K562 (cell line): ENCODE data around the gene IRS2.

Experiments
- CBX8 ChIP-seq: fragments of 200-600 bp; sonication (generic); IDR thresholded peaks from 2 replicates; pipeline ENCODE4 v1.6.1; 2012; ENCODE audit warnings: borderline replicate concordance, mixed run types, low read depth, mild to moderate bottlenecking, moderate library complexity, mixed read lengths, low read length, control low read depth, inconsistent platforms; ENCODE audit not compliant: poor library complexity, severe bottlenecking; ENCODE audit errors: extremely low read depth
- CTCF ChIP-seq, 3 experiments: IDR thresholded peaks in 2 of 3; conservative IDR thresholded peaks in 1 of 3; 2 replicates each; pipeline ENCODE4 v1.5.1; 2011 to 2012; ENCODE audit warnings: low read length in 3 of 3, mild to moderate bottlenecking in 3 of 3, control low read depth in 2 of 3, improper control_type of control experiment in 1 of 3, inconsistent platforms in 1 of 3, low read depth in 1 of 3, mixed read lengths in 1 of 3, moderate library complexity in 1 of 3; ENCODE audit not compliant: insufficient read depth in 2 of 3
- ETV5 ChIP-seq: sonication (generic); formaldehyde crosslinking; IDR thresholded peaks from 2 replicates; pipeline ENCODE4 v1.4.0; 2020; ENCODE audit warnings: low read depth, mild to moderate bottlenecking, missing genetic modification reagents
- FOXA1 ChIP-seq: fragments of 450-650 bp; IDR thresholded peaks from 2 replicates; pipeline ENCODE4 v1.6.1; 2016; ENCODE audit warnings: mild to moderate bottlenecking, borderline replicate concordance
- FOXK1 ChIP-seq: sonication (generic); formaldehyde crosslinking; IDR thresholded peaks from 2 replicates; pipeline ENCODE4 v1.8.0; 2022; ENCODE audit warnings: missing genetic modification reagents, mild to moderate bottlenecking, borderline replicate concordance
- POLR3A ChIP-seq: IDR thresholded peaks from 2 replicates; pipeline ENCODE4 v1.6.1; 2011; ENCODE audit warnings: borderline replicate concordance, mild to moderate bottlenecking, moderate library complexity; ENCODE audit not compliant: insufficient read length, insufficient read depth; ENCODE audit errors: extremely low read depth
- RBM15 ChIP-seq: fragments of 200-400 bp; formaldehyde crosslinking; IDR thresholded peaks from 2 replicates; pipeline ENCODE4 v1.6.1; 2018; ENCODE audit warnings: mild to moderate bottlenecking, low read length, moderate library complexity; ENCODE audit not compliant: insufficient read depth
- SREBF1 ChIP-seq: fragments of 150-350 bp; IDR thresholded peaks from 2 replicates; pipeline ENCODE4 v1.6.1; 2014; ENCODE audit warnings: antibody characterized with exemption, low read depth, low read length, borderline replicate concordance
- TAF1 ChIP-seq: IDR thresholded peaks from 2 replicates; pipeline ENCODE4 v1.6.1; 2011; ENCODE audit warnings: mild to moderate bottlenecking, low read length, moderate library complexity; ENCODE audit not compliant: insufficient read depth, control insufficient read depth, severe bottlenecking; ENCODE audit errors: extremely low read depth
- ZFP91 ChIP-seq: sonication (generic); formaldehyde crosslinking; IDR thresholded peaks from 2 replicates; pipeline ENCODE4 v1.8.0; 2022; ENCODE audit warnings: mild to moderate bottlenecking, missing genetic modification reagents
- ZMIZ1 ChIP-seq, 2 experiments: fragments of 150-350 bp in 1 of 2; IDR thresholded peaks; 2 replicates each; pipeline ENCODE4 v1.6.1; 2012 to 2016; ENCODE audit warnings: low read depth in 2 of 2, low read length in 2 of 2, mild to moderate bottlenecking in 1 of 2, moderate library complexity in 1 of 2
- ZNF75A ChIP-seq: fragments of 450-650 bp; formaldehyde crosslinking; IDR thresholded peaks from 2 replicates; pipeline ENCODE4 v1.4.0; 2020; ENCODE audit warnings: mild to moderate bottlenecking
- ZNF830 ChIP-seq: fragments of 250-450 bp; sonication (Bioruptor Pico); IDR thresholded peaks from 2 replicates; pipeline ENCODE4 v1.5.0; 2021; ENCODE audit warnings: mild to moderate bottlenecking

- TF ChIP-seq CTCF (IDR thresholded peaks at IDR 0.05 in 2 of 3, conservative IDR thresholded peaks at IDR 0.05 in 1 of 3; ENCODE audit: insufficient read depth in 2 of 3, low read depth in 1 of 3, low read length in 3 of 3) (no peak), FOXK1 (CRISPR knock-in tag) (no peak), TAF1 (peak; percentile 60), ZNF75A (CRISPR knock-in tag) (no peak), ZMIZ1 (IDR thresholded peaks at IDR 0.05; ENCODE audit: low read depth in 2 of 2, low read length in 2 of 2) (no peak), POLR3A (no peak), SREBF1 (no peak), CBX8 (no peak), RBM15 (no peak), ZNF830 (CRISPR knock-in tag) (no peak), ETV5 (no peak), ZFP91 (no peak), FOXA1 (no peak)
Measured at GRCh38 chr13:109786457-109787134, at the start of gene IRS2.
